Activated T-cell treated with anti-CD3 and anti-CD28 coated beads, Interleukin-2, amount 50 U/mL, for 4 hours (primary cell): ENCODE results near the gene MORN5. TPM values are rescaled to one million over a fixed set of nuclear protein-coding genes. Genes with fewer than 3 reads are reported as not detected.

Source experiments
- ATAC-seq, 2 donors: fragments of 200-7000 bp; cut with Tn5 transposase; one replicate each; pipeline ENCODE4 v1.10.0; 2021
- DNase-seq: peaks from one replicate; pipeline ENCODE4 v3.0.0-alpha.2; 2020
- H3K27me3 Mint-ChIP-seq: one replicate; pipeline ENCODE4 v1.8.0; 2021; ENCODE audit warnings: low read depth, mixed read lengths
- H3K36me3 Mint-ChIP-seq: one replicate; pipeline ENCODE4 v1.8.0; 2022; ENCODE audit warnings: mixed read lengths; ENCODE audit not compliant: insufficient read depth
- H3K4me1 Mint-ChIP-seq: one replicate; pipeline ENCODE4 v1.8.0; 2021; ENCODE audit warnings: low read depth, mixed read lengths
- H3K4me3 Mint-ChIP-seq: one replicate; pipeline ENCODE4 v1.8.0; 2021; ENCODE audit warnings: mild to moderate bottlenecking, moderate library complexity, mixed read lengths
- H3K9me3 Mint-ChIP-seq: one replicate; pipeline ENCODE4 v1.8.0; 2021; ENCODE audit warnings: mixed read lengths
- total RNA-seq, 3 donors: library from RNA; stranded (reverse); gene quantifications; one replicate each; pipeline ENCODE4 v1.2.1, GENCODE V29; 2021

Gene MORN5
- total RNA-seq, 3 donors from 2014 or later: not detected

- no peak overlapping the region for H3K4me3 Mint-ChIP-seq
- ATAC-seq: no peak
- no peak for DNase-seq
- no peaks in the 10 kb centered on the region for H3K9me3 Mint-ChIP-seq
- no peaks in the 10 kb centered on the region for H3K36me3 Mint-ChIP-seq
- H3K4me1 Mint-ChIP-seq: peaks cover 7% of the 10 kb centered on the region
- peaks cover 40% of the 10 kb centered on the region for H3K27me3 Mint-ChIP-seq
Measured at GRCh38 chr9:122226758-122227574, 67.3 kb downstream of the MORN5 start.

- DNase-seq (no peak), ATAC-seq (no peak)
- peaks cover 7% of the 10 kb centered on the region for H3K4me1 Mint-ChIP-seq
- no peaks in the 10 kb centered on the region for H3K36me3 Mint-ChIP-seq
- H3K27me3 Mint-ChIP-seq: peaks cover 34% of the 10 kb centered on the region
- H3K9me3 Mint-ChIP-seq: no peaks in the 10 kb centered on the region
- H3K4me3 Mint-ChIP-seq: peak overlapping the region; percentile 15
Measured at GRCh38 chr9:122227575-122227900, 67.8 kb downstream of the MORN5 start.

- Mint-ChIP-seq H3K27me3 (peaks cover 28% of the 10 kb centered on the region), H3K4me1 (peaks cover 4% of the 10 kb centered on the region), H3K4me3 (no peak overlapping the region), H3K36me3 (no peaks in the 10 kb centered on the region), H3K9me3 (no peaks in the 10 kb centered on the region)
- no peak for DNase-seq
- peak in 1 of 2 donors; percentile 41 for ATAC-seq
Measured at GRCh38 chr9:122228191-122228567, 68.5 kb downstream of the MORN5 start.

GRCh38 chr9:122228568-122229484 is 69.1 kb downstream of the MORN5 start, which contains the start of gene LHX6:
TSS of gene LHX6 (minus strand) at chr9:122228957. CDS start at chr9:122228740, 217 bp downstream.
- Mint-ChIP-seq H3K36me3 (no peaks in the 10 kb centered on the region), H3K4me1 (peaks cover 4% of the 10 kb centered on the region), H3K27me3 (peaks cover 25% of the 10 kb centered on the region), H3K9me3 (no peaks in the 10 kb centered on the region), H3K4me3 (no peak within 1 kb of the TSS)
- ATAC-seq (peak; percentile 51 to 52), DNase-seq (no peak)

- peaks cover 22% of the 10 kb centered on the region for H3K27me3 Mint-ChIP-seq
- H3K36me3 Mint-ChIP-seq: no peaks in the 10 kb centered on the region
- ATAC-seq (no peak), DNase-seq (no peak)
- peaks cover 4% of the 10 kb centered on the region for H3K4me1 Mint-ChIP-seq
- no peak overlapping the region for H3K4me3 Mint-ChIP-seq
- H3K9me3 Mint-ChIP-seq: no peaks in the 10 kb centered on the region
Measured at GRCh38 chr9:122229485-122229837, 69.8 kb downstream of the MORN5 start.

GRCh38 chr9:122232796-122233306 is 73.1 kb downstream of the MORN5 start:
- Mint-ChIP-seq H3K9me3 (no peaks in the 10 kb centered on the region), H3K4me3 (no peak overlapping the region), H3K27me3 (no peaks in the 10 kb centered on the region), H3K4me1 (no peaks in the 10 kb centered on the region), H3K36me3 (no peaks in the 10 kb centered on the region)
- no peak for DNase-seq
- no peak for ATAC-seq

- no peak overlapping the region for H3K4me3 Mint-ChIP-seq
- no peaks in the 10 kb centered on the region for H3K9me3 Mint-ChIP-seq
- H3K27me3 Mint-ChIP-seq: no peaks in the 10 kb centered on the region
- no peak for DNase-seq
- H3K4me1 Mint-ChIP-seq: no peaks in the 10 kb centered on the region
- peaks cover 8% of the 10 kb centered on the region for H3K36me3 Mint-ChIP-seq
- no peak for ATAC-seq
Measured at GRCh38 chr9:122234022-122234748, 74.5 kb downstream of the MORN5 start.

GRCh38 chr9:122236681-122237080 is 77.0 kb downstream of the MORN5 start:
- ATAC-seq: no peak
- no peaks in the 10 kb centered on the region for H3K9me3 Mint-ChIP-seq
- no peaks in the 10 kb centered on the region for H3K27me3 Mint-ChIP-seq
- H3K4me3 Mint-ChIP-seq: no peak overlapping the region
- H3K36me3 Mint-ChIP-seq: peaks cover 19% of the 10 kb centered on the region
- no peaks in the 10 kb centered on the region for H3K4me1 Mint-ChIP-seq
- no peak for DNase-seq

GRCh38 chr9:122239722-122240121 is 80.0 kb downstream of the MORN5 start:
- Mint-ChIP-seq H3K36me3 (peaks cover 32% of the 10 kb centered on the region), H3K27me3 (no peaks in the 10 kb centered on the region), H3K4me3 (no peak overlapping the region), H3K9me3 (no peaks in the 10 kb centered on the region), H3K4me1 (no peaks in the 10 kb centered on the region)
- DNase-seq: no peak
- no peak for ATAC-seq

- Mint-ChIP-seq H3K4me3 (no peak overlapping the region), H3K9me3 (no peaks in the 10 kb centered on the region), H3K4me1 (no peaks in the 10 kb centered on the region), H3K27me3 (no peaks in the 10 kb centered on the region), H3K36me3 (peaks cover 45% of the 10 kb centered on the region)
- DNase-seq: no peak
- ATAC-seq: no peak
Measured at GRCh38 chr9:122244349-122244748, 84.6 kb downstream of the MORN5 start.

GRCh38 chr9:122246666-122247065 is 87.0 kb downstream of the MORN5 start:
- Mint-ChIP-seq H3K4me1 (no peaks in the 10 kb centered on the region), H3K9me3 (no peaks in the 10 kb centered on the region), H3K36me3 (peaks cover 47% of the 10 kb centered on the region), H3K27me3 (no peaks in the 10 kb centered on the region), H3K4me3 (no peak overlapping the region)
- ATAC-seq (no peak), DNase-seq (no peak)

GRCh38 chr9:122248448-122248865 is 88.7 kb downstream of the MORN5 start:
- no peak for ATAC-seq
- H3K27me3 Mint-ChIP-seq: no peaks in the 10 kb centered on the region
- H3K9me3 Mint-ChIP-seq: no peaks in the 10 kb centered on the region
- DNase-seq: no peak
- peaks cover 4% of the 10 kb centered on the region for H3K4me1 Mint-ChIP-seq
- no peak overlapping the region for H3K4me3 Mint-ChIP-seq
- H3K36me3 Mint-ChIP-seq: peaks cover 51% of the 10 kb centered on the region
